GM18870 (cell line): ENCODE measurements around the gene OVAAL.

Experiments used
- ATAC-seq: cut with Tn5 transposase; IDR thresholded peaks from one replicate; pipeline ENCODE4 v1.9.1; 2021; ENCODE audit warnings: moderate library complexity; ENCODE audit not compliant: unreplicated experiment

OVAAL gene

GRCh38 chr1:180603223-180603849 is 44.6 kb downstream of the OVAAL start:
- no peak for ATAC-seq

DNA sequence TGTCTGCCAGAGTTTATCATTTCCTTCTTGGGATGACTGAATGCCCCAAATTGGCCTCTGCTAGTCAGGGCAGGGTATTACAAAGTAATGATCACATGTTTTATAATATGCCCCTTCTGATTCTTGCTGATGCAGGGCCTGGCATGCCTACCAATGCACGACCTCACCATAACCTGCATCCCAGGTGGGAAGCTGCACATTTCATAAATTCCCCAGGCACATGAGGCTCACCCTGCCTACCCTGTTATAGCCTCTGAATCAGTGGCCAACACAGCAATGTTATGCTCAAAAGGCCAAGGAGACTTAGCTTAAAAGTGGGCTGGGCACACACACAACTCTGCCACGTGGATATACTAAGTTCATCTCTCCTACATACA is 45.1 kb downstream of the OVAAL start:
- ATAC-seq: no peak

DNA sequence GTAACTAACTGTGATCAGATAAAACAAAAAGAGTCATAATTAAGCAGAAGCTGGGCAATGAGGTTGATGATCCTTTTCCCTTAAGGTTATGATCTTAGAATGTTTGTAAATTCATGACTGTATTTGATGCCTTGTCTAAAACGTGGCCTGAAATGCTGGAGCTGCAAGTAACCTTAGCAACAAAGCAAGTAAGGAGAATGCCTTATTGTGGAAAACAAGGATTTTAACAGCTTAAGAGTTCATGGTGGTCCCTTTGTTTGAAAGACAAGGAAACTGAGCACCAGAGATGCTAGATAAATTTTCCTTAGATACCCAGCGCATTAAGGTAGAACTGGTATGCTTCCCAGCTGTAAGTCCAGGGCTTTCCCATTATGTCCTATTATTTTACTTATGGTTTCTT is 47.4 kb downstream of the OVAAL start:
- no peak for ATAC-seq

GRCh38 chr1:180609643-180610555 is 51.1 kb downstream of the OVAAL start:
- no peak for ATAC-seq

DNA sequence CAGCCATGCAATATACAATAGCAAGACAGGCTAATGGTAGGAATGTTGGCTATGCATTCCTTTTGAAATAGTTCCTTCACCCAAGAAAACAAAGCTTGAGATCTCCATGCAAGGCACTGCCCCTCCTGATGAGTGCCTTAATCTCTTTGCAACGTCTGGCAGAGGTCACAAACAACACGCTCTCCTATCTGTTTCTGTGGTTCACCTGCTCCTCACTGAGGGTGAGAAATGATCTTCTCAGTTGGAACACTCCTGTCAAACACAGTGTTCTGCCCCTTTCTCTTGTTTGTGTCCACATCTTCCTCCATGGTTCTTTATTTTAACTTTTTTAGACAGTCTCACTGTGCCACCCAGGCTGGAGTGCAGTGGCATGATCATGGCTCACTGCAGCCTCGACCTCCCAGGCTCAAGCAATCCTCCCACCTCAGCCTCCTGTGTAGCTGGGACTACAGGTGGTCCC is 51.8 kb downstream of the OVAAL start:
- no peak for ATAC-seq

GRCh38 chr1:180611016-180611930 is 52.5 kb downstream of the OVAAL start:
- no peak for ATAC-seq

GRCh38 chr1:180612632-180613031 is 53.9 kb downstream of the OVAAL start:
- no peak for ATAC-seq

- ATAC-seq: no peak
Measured at GRCh38 chr1:180614730-180615129, 56.0 kb downstream of the OVAAL start.

DNA sequence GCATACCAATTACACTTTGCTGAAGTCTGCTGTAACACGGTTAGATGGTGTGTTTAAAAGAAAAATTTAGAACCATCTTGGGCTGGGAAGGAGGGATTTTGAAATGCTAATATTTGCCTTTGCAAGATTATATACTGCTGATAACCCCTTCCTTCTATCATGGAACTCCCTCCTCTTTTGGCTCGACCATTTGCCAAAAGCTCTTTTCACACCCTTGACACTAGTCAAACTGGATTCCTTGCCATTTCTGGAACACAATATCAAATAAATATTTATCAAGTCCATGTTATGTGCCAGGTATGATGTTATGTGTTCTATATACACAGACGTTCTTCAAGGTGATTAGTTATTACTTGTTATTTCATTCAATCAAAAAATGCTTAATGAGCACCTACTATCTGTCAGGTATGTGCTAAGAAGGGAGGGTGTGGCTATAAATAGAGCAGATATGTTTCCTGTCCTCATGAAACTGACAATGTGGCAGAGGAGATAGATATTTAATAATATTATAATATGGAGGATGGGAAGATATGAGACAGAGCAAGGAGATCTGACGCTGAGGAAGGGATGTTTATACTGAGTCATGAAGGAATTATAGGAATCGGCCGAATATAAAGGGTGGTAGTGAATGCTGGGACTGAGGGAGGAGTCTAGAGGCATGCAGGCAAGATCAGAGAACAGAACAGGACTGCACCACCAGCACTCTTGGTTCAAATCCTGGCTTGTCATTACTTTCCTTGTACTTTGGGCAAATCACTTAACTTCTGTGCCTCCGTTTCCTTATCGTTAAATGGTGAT is 56.9 kb downstream of the OVAAL start:
- ATAC-seq: no peak
